H1 (cell line): ENCODE results near the gene TDRD9. TPM values are rescaled to one million over a fixed set of nuclear protein-coding genes. Genes with fewer than 3 reads are reported as not detected.

Experiments
- CEBPB ChIP-seq: IDR thresholded peaks from 2 replicates; pipeline ENCODE4 v1.6.1; 2012; ENCODE audit warnings: low read depth, low read length
- POLR2AphosphoS5 ChIP-seq: IDR thresholded peaks from 2 replicates; pipeline ENCODE4 v1.6.1; 2011; ENCODE audit warnings: low read depth, low read length
- POU5F1 ChIP-seq: IDR thresholded peaks from 2 replicates; pipeline ENCODE4 v1.6.1; 2011; ENCODE audit warnings: low read depth, mild to moderate bottlenecking, low read length, moderate library complexity
- RNF2 ChIP-seq: fragments of 200-900, 300-1000 bp; sonication (generic); IDR thresholded peaks from 2 replicates; pipeline ENCODE4 v1.7.1; 2016; ENCODE audit warnings: borderline replicate concordance, low read depth, mild to moderate bottlenecking, antibody characterized with exemption, low read length; ENCODE audit not compliant: poor library complexity, severe bottlenecking; ENCODE audit errors: missing control alignments
- polyA plus RNA-seq, 7 experiments: library from polyadenylated mRNA; depleted of rRNA in 3 of 7; stranded (reverse) in 5 of 7; unstranded in 2 of 7; fragments of >200 nt in 5 of 7; fragments of 200-250 nt in 2 of 7; gene quantifications; 1 replicate in 5 of 7; 2 replicates in 1 of 7; 4 replicates in 1 of 7; pipeline versions ENCODE4 v1.2.1 to v1.2.3, GENCODE V29; 2011 to 2013; ENCODE audit warnings: missing spikeins in 2 of 7, mixed read lengths in 2 of 7
- total RNA-seq: library from RNA; stranded (reverse); fragmentation: NEBNext Ultra II Directional; extraction: Animal tissue kit (Norgen Biotek cat#: 25700); gene quantifications from 2 replicates; pipeline ENCODE4 v1.2.1, GENCODE V29; 2021

Gene TDRD9
- total and polyA plus RNA-seq, 2 of the 8 experiments (the other 6 are each of a cell fraction or from before 2014, with no cell fraction given): not detected

- TF ChIP-seq POU5F1 (no peak), CEBPB (no peak), RNF2 (no peak), POLR2AphosphoS5 (no peak)
These were observed 120.7 kb downstream of the TDRD9 start (continued) for GRCh38 chr14:104048758-104049507.
